Gastrocnemius medialis (tissue), 4 donors: Measurements from ENCODE around the gene NEO1.

Source experiments
- CTCF ChIP-seq, 5 experiments: fragments of 450-650 bp in 3 of 5; fragments of 200-600 bp in 2 of 5; sonication (generic) in 2 of 5; IDR thresholded peaks in 4 of 5; conservative IDR thresholded peaks in 1 of 5; 1 replicate in 4 of 5; 2 replicates in 1 of 5; pipeline ENCODE4 v1.5.1; 2016 to 2019; ENCODE audit warnings: antibody characterized with exemption in 5 of 5, mild to moderate bottlenecking in 3 of 5, moderate library complexity in 3 of 5
- POLR2A ChIP-seq, 2 donors: fragments of 450-650 bp; IDR thresholded peaks; one replicate each; pipeline ENCODE4 v1.6.1; 2017; ENCODE audit warnings: antibody characterized with exemption in 2 of 2, mild to moderate bottlenecking in 2 of 2, moderate library complexity in 2 of 2

- TF ChIP-seq CTCF (IDR thresholded peaks at IDR 0.05 in 4 of 5, conservative IDR thresholded peaks at IDR 0.05 in 1 of 5) (no peak), POLR2A (IDR thresholded peaks at IDR 0.05) (no peak)
Measured at GRCh38 chr15:73176598-73176997, 124.3 kb downstream of the NEO1 start.
